HG03103 (cell line): Measurements from ENCODE around the gene GRP.
A peak's percentile ranks its signal among the peaks of the same experiment; 100 is the strongest.

Experiments used
- ATAC-seq: cut with Tn5 transposase; IDR thresholded peaks from one replicate; pipeline ENCODE4 v1.9.1; 2021; ENCODE audit warnings: low read depth; ENCODE audit not compliant: unreplicated experiment

Gene GRP

DNA sequence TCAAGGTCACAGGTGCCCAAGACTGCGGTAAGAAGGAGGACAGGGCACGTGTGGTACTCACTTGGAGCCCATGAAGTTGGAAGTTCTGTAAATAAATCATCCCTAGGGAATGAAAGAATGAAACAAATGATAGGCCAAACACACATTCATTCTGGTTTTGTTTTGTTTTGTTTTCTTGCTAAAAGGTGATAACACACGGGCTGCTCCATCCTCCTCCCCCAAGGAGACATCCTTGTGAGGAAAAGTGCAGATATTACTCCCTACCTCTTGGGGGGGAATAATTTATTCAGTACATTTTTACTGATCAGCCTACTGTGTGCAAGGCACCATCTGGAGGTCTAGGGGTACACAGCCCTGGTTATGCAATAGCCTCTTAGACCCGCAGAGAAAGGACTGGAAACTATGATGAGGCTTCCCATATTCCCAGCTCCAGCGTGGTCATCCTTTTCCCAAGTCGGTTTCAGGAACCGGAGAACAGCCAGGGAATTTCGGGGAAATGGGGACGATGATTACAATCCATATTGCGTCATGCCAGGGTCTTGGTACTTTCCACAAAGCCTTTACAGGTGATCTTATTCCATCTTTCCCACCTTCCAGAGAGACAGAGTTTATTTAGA lies 47.0 kb downstream of the GRP start:
- no peak for ATAC-seq

- no peak for ATAC-seq
Observed at GRCh38 chr18:59267503-59268126, 47.7 kb downstream of the GRP start.

- ATAC-seq = no peak
Observed at GRCh38 chr18:59268127-59268720, 48.3 kb downstream of the GRP start.

- ATAC-seq = no peak
Observed at GRCh38 chr18:59268721-59269562, 49.0 kb downstream of the GRP start.

GRCh38 chr18:59269563-59270119 lies 49.7 kb downstream of the GRP start:
- ATAC-seq = no peak

DNA sequence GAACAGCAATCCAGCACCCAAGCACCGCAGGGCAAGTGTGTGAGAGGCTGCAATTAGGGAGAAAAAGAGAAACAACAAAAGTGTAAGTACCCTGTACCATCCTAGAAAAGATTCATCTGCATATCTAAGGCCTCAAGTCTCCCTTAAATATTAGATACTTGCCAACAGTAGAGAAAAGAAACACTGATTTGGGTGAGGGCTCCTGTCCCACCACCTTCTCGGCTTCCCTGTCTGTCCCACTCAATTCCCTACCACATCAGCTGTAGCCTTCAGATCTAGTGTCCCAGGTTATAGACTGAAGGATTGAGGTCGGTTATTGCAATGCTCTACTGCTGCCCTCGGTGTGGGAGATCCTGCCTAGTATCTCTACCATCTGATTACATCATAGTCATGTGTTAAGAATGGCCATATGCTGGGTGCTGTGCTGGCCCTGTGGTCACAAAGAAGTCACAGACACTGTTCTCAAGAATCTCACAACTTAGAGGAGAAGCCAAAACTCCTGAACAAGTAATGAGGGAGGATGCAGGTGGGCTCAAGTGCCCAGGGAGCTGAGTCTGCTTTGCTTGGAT lies 50.8 kb downstream of the GRP start:
- ATAC-seq = no peak

DNA sequence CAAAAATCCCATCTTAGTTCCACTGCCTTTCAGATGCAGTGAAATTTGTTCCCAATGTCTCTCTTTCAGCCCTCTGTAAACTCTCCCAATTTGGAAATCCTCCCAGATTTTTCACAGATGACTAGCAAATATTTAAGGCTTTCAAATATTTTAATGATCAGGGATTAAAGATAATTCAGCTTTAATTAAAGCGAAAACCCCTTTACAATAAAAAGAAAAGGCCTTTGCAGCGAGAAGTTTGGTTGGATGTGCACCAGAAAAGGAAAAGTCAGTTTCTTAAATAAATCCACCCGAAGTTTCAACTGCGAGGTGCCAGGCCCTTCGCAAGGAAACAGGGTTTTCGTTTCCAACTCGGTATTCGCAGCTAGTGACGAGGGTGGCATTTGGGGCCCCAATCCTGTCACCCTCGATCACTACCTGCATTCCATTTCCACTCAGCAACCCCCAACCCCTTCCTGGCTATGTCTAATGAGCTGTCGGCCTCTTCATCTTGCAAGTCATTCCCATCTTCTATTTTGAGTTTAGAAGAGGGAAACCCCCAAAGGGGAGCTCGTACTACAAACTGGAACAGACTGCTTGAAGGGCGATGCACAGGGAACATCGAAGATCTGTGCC lies 51.8 kb downstream of the GRP start:
- no peak for ATAC-seq

DNA sequence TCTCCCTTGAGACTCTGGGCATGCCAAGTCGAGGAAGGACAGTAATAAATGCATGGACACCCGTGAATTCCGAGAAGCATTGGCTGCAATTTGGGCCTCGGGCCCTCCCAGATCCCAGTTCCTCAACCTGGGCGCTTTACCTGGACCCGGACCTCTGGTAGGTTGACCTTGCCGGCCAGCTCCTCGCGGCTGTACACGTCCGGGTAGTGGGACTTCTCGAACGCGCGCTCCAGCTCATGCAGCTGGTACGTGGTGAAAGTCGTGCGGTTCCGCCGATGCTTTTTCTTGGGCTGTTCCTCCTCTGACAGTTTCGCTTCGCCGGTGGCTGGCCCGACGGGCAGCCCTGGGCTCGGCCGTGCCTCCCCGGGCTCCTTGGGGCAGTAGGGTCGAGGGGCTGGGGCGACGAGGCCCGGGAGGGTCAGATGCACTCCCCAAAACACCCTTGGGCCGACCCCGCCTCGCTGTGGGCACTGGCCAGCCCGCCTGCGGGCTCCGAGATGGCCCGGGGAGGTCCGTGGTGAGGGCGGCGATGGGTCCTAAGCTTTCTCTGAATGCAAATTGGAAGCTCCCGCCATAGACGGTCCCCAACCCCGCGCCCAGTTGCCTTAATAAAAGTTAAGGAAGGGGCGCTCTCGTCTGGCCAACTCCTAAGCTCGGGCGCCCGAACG lies 52.4 kb downstream of the GRP start:
- no peak for ATAC-seq

- peak; percentile 71 for ATAC-seq
Observed at GRCh38 chr18:59272891-59273758, 53.2 kb downstream of the GRP start, which contains the start of gene RAX. TSS of gene RAX (minus strand) at chr18:59273454. CDS start at chr18:59273206, 248 bp downstream.

- no peak for ATAC-seq
Observed at GRCh38 chr18:59273759-59274532, 54.0 kb downstream of the GRP start.

GRCh38 chr18:59274533-59274928 lies 54.6 kb downstream of the GRP start:
- ATAC-seq = no peak

DNA sequence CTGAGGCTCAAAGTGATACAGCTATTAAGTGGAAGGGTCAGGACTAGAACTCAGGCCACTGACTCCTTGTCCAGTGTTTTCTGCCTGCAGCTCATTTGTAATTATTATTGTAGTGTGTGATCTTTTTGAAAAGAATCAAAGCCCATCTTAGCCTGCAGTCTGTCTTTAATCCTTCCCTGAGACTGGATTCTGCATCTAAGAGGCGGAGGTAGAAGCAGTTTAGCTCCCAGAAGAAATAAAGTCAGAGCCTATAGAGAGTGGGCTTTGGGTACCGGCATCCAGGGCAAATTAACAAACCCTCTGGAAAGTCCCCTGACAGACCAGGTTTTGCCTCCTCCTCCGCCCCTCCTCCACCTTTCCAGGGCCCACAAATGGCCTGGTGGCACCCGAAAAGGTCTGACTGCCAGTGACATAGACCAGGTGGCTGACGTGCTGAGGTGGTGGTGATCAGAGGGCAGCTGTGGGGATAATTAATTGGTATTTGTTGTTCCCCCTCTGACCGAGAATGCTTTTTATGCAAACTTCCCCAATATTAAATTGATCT lies 55.5 kb downstream of the GRP start:
- ATAC-seq = no peak

DNA sequence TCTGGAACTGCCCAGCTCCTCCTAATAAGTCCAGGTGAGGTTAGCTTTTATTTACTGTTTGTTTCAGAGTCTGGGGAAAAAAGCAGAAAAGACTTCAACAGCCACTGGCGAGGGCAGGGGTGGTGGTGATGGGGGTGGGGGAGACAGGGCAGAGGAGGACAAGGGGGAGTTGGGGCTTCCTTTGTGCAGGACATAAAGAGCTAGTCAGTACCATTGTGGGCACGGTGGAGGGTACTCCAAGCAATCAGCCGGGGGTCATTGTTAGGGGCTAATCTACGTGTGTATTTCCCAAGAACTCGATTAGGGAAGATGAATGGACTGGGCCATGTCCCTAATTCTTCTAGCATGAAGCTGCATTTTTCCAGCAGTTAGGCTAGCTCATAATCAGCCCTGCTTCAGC lies 56.1 kb downstream of the GRP start:
- ATAC-seq = no peak

DNA sequence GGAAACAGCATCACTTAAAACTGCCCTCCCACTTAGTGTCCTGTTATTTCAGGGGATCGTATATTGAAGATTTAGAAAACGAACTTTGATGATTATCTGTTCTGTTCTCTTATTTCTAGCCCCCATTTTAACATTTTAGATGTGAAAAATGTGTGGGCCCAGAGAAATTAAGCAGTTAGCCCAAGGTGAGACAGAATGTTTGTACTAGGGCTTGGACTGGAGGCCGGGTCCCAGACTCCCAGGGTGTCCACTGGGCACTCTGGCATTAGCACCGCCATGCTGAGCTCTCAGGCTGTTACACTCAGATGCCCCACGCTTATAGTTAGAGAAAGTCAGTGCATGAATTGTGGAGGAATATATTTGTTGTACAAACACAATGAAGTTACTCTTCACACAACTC lies 58.8 kb downstream of the GRP start:
- ATAC-seq = no peak

- ATAC-seq = no peak
Observed at GRCh38 chr18:59279193-59279592, 59.2 kb downstream of the GRP start.

DNA sequence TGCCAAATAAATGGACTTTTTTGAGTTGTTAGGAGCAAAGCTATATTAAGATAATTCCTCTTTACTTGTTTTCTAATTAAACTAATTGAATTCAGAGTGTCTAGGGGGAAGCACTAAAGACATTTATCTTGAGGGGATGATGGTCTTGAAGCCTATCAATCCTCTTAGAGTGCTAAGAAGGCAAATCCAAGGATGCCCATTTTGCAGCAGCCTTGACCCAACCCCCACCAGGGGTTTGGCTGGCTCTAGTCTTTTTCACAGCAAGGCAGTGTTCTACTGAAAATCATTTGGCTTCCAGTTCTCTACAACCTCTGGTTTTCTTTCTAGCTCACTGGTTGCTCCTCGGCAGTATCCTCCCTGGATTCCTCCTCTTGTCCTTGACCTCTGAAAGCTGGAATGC lies 59.8 kb downstream of the GRP start:
- ATAC-seq = no peak
